GM21367 (cell line): ENCODE results near the gene C2orf78.
"Not testable (repeated sequence)": the region's sequence is repeated elsewhere in the genome, so short reads cannot be mapped to it uniquely, and the experiment has no call there.

Source experiments
- ATAC-seq: cut with Tn5 transposase; IDR thresholded peaks from one replicate; pipeline ENCODE4 v1.9.1; 2021; ENCODE audit not compliant: unreplicated experiment

Gene C2orf78, protein sequence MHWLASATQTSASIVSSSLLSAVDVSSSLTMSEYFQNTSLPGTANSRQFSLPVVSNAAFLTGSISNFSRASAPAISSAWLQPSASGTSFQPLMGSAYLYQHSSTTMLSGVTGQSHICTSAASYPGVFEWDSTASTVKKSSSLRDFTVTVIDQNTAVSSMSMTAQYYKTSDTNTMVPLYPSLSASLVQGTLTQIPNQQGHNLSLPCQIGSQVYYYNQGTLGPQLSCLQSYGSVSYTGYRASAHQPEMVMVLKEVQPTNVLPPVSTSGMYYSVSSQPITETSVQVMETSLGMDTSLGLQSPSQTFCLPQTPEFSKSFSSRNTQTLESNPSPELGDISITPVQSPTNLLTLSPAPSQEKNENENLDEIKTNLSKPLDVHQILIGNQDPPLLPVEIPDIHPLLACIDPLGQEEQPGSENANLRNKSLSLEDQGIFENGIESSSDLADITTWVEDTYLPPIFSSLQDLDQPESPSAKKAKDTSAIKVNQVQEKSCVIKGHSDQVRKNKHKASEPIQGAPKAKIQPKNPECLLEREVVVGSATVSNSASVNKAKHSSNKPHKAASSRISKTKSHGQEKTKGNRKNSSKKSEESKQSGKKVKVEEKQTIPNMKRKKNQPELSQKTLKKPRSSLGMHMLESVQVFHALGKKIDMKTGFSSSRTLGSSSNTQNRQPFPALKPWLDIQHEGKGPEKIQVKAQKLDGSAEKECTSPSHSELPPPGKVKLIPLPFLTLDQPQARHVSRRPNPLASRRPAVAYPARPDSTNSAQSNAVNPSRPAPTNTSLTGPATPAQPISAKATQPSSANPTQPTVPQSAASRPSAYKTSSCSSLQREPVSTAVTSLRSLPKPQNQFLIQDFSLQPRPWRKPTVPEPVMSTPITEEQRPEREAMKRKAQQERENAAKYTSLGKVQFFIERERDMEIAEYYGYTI

DNA sequence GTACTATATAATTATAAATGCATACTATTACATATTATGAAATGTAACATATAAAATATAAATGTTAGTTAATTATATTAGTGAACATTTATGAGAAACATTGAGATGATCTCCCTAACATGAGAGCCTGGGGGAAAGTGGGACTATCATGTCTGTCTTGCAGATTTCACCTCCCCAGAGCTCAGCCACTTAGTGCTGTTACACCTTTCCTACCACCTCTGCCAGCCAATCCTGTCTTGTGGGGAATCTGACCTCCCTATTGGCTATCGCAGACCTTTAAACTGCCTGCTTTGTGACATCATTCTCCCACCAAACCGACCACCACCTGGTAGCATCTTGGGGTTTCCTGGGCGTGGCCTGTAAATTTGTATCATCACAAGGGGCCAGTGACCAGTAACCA is at the start of gene C2orf78:
C2orf78 (plus strand) TSS at position 301 of the 400 bp plus-strand sequence. CDS start 127 bp downstream, outside the sequence.
- not testable (repeated sequence) for ATAC-seq

DNA sequence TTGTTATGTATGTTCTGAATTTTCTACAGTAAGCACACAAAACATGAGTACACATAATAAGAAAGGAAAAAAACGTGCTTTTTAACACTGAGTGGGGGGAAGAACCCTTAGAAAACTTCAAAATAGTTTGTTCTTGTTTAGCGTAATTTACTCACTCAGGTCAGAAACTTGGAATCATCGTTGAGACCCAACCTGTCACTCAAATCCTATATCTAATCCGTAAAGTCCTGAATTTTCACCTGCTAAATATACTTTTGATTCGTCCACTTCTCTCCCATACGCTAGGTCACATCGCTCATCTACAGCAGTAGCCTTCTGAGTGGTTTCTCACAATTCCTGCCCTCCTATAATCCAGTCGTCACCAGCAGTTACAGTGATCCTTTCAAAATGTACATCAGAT is 47.6 kb upstream of the C2orf78 start:
- ATAC-seq, result no peak

DNA sequence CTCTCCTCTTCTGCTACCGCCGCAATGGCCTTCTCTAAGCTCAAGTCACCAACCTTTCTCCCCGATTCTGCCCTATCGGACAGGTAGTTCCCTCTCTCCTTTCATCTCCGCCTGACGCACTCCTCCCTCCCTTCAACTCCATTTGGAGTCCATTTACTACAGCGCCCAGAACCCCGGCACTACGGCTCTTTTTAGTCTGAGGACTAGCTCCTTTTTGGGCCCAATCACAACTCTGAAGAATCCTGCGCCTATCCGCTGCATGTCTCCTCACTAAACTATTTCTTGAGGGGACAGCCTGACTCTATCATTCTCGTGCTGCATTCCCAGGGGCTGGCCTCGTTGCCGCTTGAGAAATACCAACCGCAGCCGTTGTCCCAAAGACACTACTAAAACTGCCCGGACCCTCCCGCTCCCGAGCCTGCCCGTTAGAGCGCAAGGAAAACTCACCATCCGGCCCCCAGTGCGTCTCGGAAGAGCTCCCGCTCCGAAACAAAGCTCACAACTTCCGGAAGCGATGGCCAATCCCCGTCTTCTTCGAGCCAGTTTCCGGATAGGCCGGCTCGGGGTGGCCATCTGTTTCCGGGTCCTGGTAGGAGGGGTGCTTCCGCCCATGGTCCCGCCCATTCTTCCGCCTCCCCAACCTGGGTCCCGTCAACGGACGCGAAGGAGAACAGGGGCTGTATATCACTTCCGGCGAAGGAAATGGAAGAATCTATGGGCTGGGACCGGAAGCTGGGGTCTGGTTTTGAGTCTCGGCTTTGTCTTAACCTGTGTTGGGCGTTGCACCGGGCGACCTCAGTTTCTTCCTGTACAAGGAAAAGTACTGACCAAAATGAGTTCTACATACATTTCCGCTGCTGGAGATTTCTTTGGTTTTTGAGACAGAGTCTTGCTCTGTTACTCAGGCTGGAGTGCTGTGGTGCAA is 46.9 kb upstream of the C2orf78 start, which contains the start of gene TPRKB:
TPRKB (minus strand) TSS at position 491 of the 925 bp plus-strand sequence. CDS start 2,776 bp downstream, outside the sequence.
- peak; percentile 95 for ATAC-seq

DNA sequence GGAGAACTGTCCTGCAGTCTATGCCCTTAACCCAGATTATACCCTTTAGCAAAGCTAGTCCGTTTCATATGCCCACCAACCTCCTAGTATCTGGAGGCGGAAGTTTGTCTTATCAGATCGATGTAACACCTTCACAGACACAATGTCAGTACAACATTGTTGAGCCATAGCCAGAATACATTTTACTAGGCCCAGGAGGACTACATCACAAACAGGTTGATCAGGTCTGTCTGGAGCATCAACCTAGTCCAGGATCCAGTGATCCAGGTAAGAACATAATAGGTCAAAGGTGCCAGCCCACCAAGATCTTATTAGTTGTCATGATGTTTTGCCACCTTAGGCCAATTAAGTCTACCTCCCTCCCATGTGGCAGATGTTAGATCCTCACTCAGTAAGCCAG is 44.9 kb upstream of the C2orf78 start:
- no peak for ATAC-seq

DNA sequence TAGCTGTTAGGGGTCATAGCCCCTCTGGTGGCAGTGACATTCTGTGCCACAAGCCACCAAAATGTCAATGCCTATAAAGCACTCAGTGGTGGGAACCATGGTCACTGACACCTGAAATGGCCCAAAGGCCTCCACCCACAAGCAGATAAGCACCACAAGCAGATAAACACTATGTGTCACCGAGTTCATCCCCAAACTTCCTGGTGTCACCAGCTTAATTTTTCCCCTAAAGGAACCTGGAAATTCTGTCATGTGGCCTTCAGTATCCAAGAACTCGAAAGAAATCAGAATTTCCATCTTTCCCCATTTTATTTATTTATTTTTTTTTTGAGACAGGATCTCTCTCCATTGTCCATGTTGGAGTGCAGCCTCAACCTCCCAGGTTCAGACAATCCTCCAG is 43.2 kb upstream of the C2orf78 start:
- no peak for ATAC-seq

DNA sequence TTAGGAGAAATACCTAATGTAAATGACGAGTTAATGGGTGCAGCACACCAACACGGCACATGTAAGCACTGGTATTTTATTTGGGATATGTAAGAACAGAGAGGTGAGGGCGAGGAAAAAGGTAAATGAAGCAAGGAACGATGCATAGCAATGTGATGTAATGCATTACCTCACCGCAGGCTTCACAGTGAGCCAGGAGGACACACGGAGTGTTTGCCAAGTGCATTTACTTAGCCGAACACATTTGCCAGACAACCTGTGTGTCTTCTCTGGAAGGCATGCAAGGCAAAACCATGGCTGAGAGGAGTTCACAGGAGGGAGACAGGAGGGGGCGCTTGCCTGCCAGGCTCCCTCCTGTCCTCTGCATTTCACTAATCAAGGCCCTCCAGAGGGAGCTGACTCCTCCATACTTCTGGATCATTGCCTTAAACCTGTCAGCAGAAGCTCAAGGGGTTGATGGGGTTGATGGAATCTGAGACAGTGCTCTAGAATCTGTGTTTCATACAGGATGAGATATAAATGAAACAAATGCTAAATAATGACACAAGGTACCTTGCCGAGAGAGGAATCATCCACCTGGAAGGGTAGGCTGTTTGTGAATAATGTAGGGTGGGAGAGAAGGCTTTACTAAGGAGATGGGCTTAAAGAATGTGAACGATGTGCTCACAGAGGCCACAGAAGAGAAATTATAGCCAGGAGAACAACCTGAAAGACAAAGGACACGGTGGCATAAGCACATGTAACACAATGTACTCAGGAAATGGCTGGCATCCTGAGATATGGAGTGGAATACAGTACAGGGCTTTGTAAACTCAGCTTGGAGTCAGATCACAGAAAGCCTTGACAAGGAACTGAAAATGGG is 37.7 kb upstream of the C2orf78 start:
- ATAC-seq, result no peak

DNA sequence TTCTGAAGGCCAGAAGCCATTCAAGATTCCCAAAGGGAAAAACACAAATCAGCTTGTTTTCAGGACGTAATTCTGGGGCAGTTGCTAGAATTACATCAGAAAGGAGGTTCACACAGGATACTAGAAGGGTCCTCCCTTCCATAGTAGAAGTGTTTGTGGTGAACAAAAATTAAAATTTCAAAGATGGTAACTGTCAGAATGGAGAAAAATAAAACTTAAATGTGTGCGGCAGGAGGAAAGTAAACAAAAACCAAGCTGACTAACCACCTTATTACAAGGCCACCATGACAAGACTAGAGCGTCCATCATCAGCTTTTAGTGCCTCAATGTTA is 37.1 kb upstream of the C2orf78 start:
- ATAC-seq, result no peak

DNA sequence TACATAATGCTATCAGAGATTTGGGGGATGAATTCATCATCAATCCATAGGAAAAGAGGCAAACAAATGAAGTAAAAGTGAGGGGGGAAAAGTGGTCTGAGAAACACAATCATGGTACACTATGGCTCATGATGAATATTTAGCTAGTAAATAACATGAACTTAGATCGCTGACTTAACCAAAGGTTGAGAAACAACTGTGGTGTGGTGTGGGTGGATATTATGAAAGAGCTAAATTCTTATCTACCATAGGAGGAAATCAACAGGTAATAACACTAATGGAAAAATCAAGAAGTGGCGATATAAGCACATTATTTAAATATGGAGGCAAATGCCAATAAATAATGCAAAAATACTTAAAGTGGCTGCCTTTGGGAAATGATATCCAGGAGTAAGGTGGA is 34.7 kb upstream of the C2orf78 start:
- no peak for ATAC-seq

DNA sequence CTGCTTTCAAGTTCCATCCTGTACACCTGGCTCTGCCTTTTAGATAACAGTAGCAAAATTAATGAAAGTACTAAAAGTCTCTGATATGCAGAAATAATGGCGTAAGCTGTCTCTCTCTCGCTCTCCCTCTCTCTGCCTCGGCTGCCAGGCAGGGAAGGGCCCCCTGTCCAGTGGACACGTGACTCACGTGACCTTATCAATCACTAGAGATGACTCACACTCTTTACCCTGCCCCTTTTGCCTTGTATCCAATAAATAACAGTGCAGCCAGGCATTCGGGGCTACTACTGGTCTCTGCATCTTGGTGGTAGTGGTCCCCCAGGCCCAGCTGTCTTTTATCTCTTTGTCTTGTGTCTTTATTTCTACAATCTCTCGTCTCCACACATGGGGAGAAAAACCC is 29.7 kb upstream of the C2orf78 start:
- ATAC-seq, result not testable (repeated sequence)

DNA sequence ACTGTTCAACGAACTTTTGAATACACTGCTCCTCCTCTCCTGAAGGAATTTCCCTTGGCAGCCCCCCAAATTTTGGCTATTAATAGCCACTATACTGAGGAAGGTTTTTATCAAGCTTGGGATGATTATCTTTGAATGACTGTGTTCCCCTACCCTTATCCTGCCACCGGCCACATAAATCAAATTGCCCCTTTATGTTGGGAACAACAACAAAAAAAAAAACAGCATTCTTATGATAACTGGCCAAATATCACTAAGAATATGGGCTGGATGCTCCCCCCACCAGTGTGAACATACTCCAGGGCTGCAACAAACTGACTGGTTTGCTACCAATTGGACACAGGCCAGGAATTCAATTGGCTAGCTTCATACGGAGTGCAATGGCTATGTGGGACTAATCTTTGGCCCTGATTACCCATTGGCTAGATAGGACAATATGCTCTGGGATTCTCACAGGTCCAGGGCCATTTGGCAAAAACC is 24.7 kb upstream of the C2orf78 start:
- no peak for ATAC-seq

DNA sequence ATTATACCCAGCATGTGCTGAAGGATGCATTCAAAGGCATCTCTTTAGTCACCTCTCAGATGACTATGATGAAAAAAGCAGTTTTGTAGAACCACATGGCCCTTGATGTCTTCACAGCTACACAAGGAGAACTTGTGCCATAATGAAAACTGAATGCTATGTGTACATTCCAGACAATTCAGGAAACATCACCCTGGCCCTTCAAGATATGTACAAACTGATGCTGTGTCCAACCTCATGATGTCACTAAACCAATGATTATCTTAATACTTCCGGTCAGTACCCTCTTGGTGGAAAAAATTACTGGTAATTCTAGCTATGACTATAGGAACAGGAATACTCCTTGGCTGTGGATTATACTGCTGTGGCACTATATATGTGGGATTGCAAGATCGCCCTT is 24.1 kb upstream of the C2orf78 start:
- no peak for ATAC-seq

DNA sequence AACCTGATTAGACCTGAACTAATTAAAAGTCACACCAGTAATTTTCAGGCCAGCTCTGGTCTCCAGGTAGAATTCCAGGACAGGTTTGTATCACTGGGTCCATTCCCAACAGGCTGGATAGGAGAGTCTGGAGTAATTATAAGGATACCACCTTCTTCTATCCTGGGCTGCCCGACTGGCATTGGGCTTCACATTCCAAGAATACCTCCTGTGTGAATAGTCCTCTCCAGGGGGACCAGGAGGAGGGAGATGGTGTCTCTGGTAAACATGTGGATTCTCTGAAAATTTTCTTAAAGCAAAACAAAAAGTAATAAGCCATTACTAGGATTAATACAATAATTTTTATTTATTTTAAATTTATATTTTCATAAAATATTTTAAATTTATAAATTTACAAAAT is 21.4 kb upstream of the C2orf78 start:
- no peak for ATAC-seq

DNA sequence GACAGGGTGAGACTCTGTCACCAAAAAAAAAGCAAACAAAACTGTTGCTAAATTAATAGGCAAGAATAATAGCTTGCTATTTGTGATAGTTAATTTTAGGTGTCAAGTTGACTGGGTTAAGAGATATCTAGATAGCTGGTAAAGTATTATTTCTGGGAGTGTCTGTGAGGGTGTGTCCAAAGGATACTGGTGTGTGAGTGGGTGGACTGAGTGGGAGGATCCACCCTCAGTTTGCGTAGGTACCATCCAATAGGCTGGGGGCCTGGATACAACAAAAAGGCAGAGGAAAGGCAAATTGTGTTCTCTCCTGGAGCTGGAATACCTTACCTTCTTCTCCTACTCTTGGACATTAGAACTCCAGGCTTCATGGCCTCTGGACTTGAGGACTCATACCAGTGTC is 19.0 kb upstream of the C2orf78 start:
- ATAC-seq, result no peak

DNA sequence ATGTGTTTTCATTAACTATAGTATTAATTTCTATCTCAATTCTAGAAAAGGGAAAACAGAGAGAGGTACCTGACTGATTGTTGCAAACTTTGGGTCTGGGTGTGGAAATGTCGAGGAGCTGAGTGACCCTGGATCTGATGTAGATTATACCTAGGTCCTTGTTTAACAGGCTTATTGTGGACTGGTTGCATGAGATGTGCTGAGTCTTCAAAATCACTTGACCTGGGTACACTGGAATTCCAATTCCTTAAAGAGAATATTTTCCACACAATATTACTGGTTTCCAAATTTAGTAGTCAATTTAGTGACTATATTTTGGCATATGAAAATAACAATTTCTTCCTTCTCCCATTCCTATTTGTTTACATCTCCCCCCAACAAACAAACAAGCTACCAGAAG is 17.6 kb upstream of the C2orf78 start:
- no peak for ATAC-seq

DNA sequence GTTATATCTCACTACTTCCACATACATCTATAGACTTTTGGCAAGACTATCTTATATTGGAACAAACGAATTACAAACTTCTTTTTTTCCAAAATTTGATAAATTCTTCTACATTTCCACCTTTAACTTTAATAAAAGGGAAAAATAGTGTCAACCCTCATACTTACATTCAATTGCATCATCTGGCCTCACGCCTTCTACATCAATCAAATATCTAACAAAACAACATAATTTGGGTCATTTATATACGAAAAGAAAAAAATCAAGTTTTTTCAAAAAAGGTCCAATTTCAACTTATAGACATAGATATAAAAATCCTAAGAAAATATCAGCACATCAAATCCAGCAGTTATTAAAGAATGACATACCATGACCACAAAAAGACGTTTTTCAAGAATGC is 17.0 kb upstream of the C2orf78 start:
- no peak for ATAC-seq

DNA sequence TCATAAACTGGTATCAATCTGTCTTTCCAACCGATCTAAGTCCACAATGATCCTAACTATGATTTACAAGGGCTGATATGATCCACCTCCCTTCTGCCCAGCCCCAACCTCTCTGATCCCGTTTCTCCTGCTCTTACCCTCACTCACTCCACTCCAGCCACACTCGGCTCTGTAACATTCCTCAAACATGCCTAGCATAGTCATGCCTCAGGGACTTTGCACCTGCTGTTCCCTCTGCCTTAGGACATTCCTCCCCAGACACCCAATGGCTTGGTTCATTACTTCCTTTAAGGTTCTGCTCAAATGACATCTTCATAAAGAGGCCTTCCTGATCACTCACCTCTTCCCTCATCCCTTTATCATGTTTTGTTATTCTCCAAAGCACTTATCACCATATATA is 13.3 kb upstream of the C2orf78 start:
- no peak for ATAC-seq

DNA sequence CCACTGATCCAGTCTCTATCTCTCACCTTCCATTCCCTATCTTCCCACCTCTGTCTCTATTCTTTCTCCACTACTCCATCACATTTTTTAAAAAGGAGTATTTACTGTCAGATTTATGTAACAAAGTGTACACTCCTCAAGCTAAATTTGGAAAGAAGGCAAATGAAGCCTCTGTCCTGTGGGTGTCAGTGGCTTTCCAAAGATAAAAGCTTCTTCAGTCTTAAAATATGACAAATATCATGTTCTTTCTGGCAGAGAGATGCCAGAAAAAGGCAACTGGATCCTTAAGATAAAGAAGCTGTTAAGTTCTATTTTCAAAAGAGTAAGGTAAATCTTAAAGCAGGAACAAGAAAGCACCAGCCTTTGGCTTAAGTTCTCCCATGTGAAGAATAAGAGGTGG is 11.2 kb upstream of the C2orf78 start:
- no peak for ATAC-seq

DNA sequence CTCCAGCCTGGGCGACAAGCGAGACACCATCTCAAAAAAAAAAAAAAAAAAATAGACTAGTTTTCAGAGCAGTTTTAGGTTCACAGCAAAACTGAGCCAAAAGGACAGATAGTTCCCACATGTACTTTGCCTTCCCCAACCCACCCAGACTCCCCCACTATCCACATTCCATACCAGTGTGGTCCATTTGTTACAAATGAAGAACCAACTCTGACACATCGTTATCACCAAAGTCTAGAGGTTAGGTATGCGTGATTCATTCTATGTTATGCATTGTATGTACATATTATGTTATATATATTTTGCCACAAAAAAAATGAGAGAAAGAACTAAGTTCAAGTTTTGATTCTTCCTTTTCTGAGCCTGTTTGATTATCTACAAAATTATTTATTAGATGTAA is 7.6 kb upstream of the C2orf78 start:
- no peak for ATAC-seq

DNA sequence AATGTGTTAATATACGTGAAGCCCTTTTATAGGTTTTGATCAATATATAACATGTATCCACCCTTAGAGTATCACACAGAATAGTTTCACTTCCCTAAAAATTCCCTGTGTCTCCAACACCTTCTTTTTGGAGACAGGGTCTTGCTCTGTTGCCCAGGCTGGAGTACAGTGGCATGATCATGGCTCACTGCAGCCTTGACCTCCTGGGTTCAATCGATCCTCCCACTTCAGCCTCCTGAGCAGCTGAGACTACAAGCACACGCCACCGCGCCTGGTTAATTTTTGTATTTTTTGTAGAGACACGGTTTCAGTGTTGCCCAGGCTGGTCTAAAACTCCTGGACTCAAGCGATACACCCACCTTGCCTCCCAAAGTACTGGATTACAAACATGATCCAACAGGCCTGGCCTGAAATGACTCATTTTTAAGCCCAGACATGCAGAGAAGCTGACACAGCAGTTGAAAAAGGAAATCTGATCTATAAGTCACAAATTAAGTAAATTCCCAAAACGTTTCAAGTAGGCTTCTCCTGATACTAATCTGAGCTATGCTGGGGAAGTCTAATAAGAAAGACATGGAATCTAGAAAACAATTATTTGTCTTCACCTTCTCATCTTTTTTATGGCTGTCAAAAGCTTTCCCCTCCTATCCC is 7.0 kb upstream of the C2orf78 start:
- ATAC-seq, result no peak
